GM18498 (cell line): ENCODE results near the gene TCERG1L.
"Not testable (repeated sequence)": the region's sequence is repeated elsewhere in the genome, so short reads cannot be mapped to it uniquely, and the experiment has no call there.

Source experiments
- ATAC-seq: cut with Tn5 transposase; IDR thresholded peaks from one replicate; pipeline ENCODE4 v1.9.1; 2021; ENCODE audit warnings: mild to moderate bottlenecking, moderate library complexity; ENCODE audit not compliant: unreplicated experiment

TCERG1L gene

GRCh38 chr10:131250454-131251145 is 60.9 kb downstream of the TCERG1L start:
- no peak for ATAC-seq

DNA sequence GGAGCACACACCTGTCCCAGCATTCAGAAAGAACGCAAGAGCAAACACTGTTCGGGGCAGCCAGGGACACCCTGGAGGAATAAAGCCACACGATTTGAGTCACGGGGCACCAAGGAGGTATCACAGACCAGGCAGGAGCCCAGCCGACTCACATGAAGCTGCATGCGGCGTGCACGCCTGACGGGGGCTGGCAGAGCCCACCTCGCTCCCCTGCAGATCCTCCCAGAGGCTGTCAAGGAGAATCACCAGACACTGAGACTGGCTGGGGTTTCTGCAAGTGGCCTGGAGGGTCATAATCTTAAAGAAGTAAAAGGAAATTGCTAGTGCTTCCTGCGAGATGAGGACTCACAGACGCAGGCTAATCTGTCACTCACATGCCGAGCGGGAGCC is 61.6 kb downstream of the TCERG1L start:
- ATAC-seq, result no peak

DNA sequence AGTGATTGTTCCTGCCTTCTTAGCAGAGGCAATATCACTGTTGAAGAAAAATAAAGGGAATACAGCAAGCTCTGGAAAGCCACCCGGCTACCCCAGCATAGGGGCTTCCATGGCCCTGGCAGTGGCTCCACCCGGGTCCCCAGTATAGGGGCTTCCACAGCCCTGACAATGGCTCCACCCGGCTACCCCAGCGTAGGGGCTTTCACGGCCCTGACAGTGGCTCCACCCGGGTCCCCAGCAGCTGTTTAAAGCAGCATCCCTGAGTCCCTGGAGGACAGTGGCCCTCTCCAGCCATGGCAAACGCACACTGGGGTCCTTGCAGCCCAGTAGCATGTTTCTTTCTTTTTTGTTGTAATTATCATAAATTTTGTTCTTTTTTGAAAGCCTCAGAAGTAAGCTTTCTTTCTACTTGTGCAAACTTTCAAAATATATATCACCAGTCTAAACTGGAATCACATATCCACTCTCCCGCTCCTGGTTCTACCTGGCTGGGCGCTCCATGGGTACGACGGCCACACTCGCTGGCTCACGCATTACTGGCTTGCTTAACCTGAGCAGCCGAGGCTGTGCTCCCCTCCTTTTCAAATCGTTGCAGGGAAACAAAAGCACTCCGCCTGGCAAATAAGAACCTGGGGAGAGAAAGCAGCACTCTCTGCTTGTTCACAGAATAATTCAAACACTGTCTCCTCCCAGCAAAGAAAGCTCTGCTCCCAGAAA is 62.1 kb downstream of the TCERG1L start:
- no peak for ATAC-seq

DNA sequence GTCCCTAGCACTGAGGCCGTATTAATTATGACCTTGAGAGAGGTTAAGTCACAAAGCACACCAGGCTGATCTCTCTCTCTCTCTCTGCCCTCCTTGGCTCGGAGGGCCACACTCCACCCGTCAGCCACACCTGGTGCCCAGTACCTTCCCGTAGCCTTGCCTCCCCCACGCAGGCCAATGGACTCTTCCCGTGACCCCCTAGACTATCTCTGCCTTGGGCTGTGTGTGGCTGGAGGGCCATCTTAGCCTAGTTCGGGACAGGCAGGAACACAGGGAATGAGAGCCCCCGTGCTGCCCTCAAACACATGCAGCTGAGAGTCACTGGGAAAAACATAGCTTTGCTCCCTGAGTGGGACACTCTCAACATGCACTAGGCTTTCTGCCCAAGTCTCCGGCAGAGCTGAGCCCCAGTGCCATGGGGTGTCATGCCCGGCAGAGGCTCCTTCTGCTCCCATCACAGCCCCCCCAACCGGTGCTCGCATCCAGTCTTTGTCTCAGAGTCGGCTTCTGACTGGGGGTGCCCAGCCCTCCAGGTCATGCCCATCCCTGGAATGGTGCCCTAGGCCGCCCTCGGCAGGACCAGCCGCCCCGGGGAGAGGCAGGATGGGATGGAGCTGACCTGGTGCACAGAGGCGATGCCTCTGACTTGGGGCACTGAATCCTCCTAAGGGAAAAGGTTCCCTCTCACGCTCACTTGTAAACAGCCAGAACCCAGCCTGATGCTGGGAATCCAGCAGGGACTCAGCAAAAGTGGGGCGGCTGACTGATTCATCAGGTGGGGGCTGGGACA is 63.0 kb downstream of the TCERG1L start:
- ATAC-seq, result no peak

DNA sequence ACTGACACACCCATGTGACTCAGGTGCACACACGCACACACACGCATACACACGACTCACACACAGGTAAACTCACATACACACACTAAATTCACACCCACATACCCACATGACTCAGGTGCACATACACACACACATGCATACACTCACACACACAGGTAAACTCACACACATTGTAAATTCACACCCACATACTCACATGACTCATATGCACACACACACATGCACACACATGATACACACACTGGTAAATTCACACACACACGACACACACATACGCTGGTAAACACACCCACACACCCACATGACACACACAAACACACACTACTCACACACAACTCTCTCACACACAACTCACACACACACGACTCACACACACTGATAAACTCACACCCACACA is 63.6 kb downstream of the TCERG1L start:
- no peak for ATAC-seq

GRCh38 chr10:131246775-131247174 is 64.7 kb downstream of the TCERG1L start:
- ATAC-seq, result no peak

DNA sequence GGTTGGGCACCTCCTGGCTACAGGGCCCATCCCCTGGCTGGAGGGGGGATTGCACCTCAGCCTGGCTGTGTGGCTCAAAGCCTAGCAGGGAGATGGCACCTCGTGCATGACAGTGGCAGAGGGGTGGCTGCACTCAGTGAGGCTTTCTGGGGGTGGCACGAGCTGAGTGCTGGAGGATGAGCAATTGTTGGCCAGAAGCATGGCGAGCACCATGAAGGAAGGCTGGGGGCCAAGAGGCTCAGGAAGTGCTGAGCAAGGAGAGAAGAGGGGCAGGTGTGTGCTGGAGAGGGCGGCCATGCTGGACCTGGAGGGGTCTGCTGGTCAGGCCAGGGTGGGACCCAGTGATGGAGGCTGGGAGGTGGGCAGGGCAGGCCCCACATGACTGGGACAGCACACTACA is 65.4 kb downstream of the TCERG1L start:
- ATAC-seq, result no peak

DNA sequence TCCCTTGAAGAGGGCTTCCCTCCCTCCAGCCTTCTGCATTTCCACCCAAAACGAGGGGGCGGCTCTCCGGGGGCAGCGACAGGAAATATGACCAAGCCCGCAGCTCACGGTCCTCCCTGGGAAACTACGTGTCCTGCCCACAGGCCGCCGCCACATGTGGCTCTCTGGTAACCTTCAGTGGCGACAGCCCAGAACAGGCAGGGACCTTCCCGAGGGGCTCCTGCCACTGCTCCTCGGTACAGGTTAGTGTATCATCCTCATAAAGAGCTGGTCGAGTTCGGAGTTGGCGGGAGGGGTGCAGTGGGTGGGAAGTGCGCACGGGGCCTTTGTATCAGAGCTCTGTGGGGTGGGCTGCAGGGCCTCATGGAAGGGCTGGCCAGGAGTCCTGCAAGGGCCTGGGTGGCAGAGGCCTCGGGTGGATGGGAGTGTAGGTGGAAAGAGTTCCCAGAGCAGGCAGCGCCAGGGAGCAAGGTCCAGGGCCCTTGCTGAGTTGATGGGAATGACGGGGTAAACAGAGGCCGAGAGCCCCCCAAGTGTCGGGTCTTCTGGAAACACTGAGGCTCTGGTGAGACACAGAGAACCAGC is 66.0 kb downstream of the TCERG1L start:
- ATAC-seq, result no peak

- no peak for ATAC-seq
Measured at GRCh38 chr10:131244836-131245235, 66.7 kb downstream of the TCERG1L start.

- ATAC-seq, result no peak
Measured at GRCh38 chr10:131243076-131243475, 68.4 kb downstream of the TCERG1L start.

GRCh38 chr10:131242007-131242406 is 69.5 kb downstream of the TCERG1L start:
- no peak for ATAC-seq

GRCh38 chr10:131240691-131241090 is 70.8 kb downstream of the TCERG1L start:
- no peak for ATAC-seq

- no peak for ATAC-seq
Measured at GRCh38 chr10:131239926-131240325, 71.6 kb downstream of the TCERG1L start.

DNA sequence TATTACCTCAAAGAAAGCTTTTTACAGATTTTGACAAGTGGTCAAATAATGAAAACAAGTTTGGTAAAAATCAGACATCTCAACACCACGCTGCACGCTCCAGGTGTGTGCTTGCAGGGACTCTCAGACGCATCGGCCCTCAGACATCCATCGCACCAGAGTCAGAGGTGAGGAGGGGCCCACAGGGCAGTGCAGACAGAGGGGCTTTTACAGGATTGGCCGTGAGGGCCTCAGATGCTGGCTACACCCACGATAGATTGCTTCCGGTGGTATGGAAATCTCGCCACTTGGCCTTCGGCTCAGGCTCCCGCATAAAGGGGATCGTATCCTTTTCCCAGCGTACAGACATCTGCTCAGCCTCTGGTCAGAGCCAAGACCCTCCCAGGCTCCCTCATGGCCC is 72.1 kb downstream of the TCERG1L start:
- ATAC-seq, result no peak

DNA sequence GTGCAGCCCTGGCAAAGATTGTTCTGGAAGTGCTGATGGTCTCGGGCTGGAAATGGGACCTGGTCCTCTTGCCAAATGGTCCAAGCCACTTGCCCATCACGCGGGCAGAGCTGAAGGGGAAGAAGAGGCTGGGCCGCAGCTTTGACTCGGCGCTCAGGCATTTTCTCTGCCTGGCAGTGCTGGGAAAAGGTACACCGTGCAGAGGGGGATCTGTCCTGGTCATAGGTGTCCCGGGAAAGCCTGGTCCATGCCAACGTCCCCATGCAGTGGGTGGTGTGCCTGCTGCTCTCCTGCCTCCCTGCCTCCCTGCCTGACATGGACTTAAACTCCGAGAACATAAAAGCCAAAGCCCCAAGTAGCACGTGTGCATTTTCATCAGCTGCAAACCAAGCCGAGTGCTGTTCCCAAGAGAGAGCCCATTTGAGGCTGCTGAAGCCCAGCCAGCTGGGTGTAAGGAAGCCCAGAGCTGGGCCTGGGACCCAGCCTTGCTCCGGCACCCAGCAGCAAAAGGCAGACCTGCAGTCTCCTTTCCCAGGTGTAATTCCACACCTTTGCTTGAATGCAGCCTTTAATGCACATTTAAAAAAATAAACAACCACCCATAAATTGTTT is 72.7 kb downstream of the TCERG1L start:
- ATAC-seq, result no peak

DNA sequence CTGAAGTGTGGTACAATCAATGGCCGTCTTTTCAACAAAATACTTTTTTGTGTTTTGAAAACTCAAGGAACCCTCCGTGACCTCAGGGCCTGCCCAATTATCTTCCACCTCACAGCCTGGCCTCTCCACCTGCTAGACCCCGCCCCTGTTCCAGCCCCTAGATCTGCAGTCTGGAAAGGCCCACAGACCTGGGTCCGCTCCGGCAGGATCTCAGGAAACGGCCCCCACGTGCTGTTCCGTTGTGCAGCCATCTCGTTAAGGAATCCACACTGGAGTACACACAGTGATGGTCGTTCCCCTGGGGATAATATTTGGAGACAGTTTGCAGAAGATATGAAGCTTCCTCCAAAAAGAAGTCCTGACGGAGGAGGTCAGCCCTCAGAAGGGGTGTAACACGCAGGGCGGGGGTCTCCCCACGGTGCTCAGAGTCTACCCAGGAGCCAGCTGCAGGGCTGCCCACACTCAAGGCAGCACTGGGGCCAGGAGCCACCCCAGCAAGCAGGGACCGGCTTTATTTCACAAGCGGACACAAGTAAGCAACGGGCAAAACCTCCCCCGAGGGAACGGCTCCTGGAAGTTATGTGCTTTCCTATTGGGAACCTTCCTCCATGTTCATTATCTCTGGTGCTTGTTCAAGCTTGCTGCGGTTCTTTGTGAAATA is 73.4 kb downstream of the TCERG1L start:
- no peak for ATAC-seq

DNA sequence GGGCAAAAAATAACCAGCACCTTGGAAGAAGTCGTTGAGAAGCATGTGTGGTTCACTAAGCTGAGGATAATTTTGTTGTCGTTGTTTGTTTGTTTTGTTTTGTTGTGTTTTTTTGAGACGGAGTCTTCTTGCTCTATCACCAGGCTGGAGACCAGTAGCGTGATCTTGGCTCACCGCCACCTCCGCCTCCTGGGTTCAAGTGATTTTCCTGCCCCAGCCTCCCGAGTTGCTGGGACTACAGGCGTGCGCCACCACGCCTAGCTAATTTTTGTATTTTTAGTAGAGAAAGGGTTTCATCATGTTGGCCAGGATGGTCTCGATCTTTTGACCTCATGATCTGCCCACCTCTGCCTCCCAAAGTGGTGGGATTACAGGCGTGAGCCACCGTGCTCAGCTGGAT is 76.9 kb downstream of the TCERG1L start:
- ATAC-seq, result not testable (repeated sequence)

DNA sequence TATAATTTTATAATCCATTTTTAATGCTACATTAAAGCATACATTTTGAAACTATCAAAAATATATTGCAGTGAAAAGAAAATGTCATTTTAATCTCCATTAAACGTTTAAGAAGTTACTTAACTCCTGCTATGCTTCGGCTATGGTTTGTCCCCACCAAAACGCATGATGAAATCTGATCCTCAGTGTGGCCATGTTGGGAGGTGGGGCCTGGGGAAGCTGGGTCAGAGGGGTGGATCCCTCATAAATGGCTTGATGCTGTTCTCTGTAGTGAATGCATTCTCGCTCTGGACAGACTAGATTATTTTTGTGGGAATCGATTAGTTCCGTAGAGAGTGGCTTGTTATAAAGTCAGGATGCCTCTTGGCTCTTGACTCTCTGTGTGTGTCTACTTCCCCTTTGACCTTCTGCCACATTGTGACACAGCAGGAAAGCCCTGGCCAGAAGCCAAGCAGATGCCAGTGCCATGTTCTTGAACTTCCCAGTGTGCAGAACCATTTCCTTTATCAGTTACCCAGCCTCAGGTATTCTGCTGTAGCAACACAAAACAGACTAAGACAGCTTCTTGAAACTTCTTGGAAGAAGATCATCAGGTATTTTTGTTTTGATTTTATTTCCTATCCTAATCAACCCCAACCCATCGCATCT is 77.8 kb downstream of the TCERG1L start:
- no peak for ATAC-seq

GRCh38 chr10:131231965-131232541 is 79.5 kb downstream of the TCERG1L start:
- no peak for ATAC-seq
